ENCODE results near the gene LTBP3. TPM values are rescaled to one million over a fixed set of nuclear protein-coding genes. Genes with fewer than 3 reads are reported as not detected.

Gene LTBP3
- total and polyA plus RNA-seq, 2 of the 13 experiments (the other 11 are each of a cell fraction or from before 2014, with no cell fraction given): 12.2 to 68.1 TPM

GRCh38 chr11:65569164-65569972 lies 11.2 kb upstream of the LTBP3 start (continued):
- TF ChIP-seq ZNF142 (CRISPR knock-in tag; IDR thresholded peaks at IDR 0.05) (peak; percentile 24; the same call in 1 of the 2 replicates), ZNF34 (CRISPR knock-in tag; IDR thresholded peaks at IDR 0.05; ENCODE audit: borderline replicate concordance) (no peak), ARNT2 (CRISPR knock-in tag; IDR thresholded peaks at IDR 0.05; ENCODE audit: low read depth) (peak; percentile 47), JUNB (CRISPR knock-in tag; IDR thresholded peaks at IDR 0.05; ENCODE audit: borderline replicate concordance) (0 out of 2 replicates have a peak, but pooled peaks have one; percentile 45), TEF (CRISPR knock-in tag; IDR thresholded peaks at IDR 0.05) (peak; percentile 27; the same call in 1 of the 2 replicates), DNMT3B (CRISPR knock-in tag; conservative IDR thresholded peaks at IDR 0.05) (0 out of 2 replicates have a peak, but pooled peaks have one; percentile 10), ZBTB38 (CRISPR knock-in tag; IDR thresholded peaks at IDR 0.05) (no peak), EP300 (IDR thresholded peaks at IDR 0.05; ENCODE audit: low read depth in 2 of 2, low read length in 2 of 2) (no peak), EP300 (CRISPR knock-in tag; IDR thresholded peaks at IDR 0.05; ENCODE audit: borderline replicate concordance) (no peak), ZNF317 (CRISPR knock-in tag; IDR thresholded peaks at IDR 0.05) (0 out of 2 replicates have a peak, but pooled peaks have one; percentile 4), ZNF30 (CRISPR knock-in tag; IDR thresholded peaks at IDR 0.05) (0 out of 2 replicates have a peak, but pooled peaks have one; percentile 54)
- TF ChIP-seq, protein P1, sequence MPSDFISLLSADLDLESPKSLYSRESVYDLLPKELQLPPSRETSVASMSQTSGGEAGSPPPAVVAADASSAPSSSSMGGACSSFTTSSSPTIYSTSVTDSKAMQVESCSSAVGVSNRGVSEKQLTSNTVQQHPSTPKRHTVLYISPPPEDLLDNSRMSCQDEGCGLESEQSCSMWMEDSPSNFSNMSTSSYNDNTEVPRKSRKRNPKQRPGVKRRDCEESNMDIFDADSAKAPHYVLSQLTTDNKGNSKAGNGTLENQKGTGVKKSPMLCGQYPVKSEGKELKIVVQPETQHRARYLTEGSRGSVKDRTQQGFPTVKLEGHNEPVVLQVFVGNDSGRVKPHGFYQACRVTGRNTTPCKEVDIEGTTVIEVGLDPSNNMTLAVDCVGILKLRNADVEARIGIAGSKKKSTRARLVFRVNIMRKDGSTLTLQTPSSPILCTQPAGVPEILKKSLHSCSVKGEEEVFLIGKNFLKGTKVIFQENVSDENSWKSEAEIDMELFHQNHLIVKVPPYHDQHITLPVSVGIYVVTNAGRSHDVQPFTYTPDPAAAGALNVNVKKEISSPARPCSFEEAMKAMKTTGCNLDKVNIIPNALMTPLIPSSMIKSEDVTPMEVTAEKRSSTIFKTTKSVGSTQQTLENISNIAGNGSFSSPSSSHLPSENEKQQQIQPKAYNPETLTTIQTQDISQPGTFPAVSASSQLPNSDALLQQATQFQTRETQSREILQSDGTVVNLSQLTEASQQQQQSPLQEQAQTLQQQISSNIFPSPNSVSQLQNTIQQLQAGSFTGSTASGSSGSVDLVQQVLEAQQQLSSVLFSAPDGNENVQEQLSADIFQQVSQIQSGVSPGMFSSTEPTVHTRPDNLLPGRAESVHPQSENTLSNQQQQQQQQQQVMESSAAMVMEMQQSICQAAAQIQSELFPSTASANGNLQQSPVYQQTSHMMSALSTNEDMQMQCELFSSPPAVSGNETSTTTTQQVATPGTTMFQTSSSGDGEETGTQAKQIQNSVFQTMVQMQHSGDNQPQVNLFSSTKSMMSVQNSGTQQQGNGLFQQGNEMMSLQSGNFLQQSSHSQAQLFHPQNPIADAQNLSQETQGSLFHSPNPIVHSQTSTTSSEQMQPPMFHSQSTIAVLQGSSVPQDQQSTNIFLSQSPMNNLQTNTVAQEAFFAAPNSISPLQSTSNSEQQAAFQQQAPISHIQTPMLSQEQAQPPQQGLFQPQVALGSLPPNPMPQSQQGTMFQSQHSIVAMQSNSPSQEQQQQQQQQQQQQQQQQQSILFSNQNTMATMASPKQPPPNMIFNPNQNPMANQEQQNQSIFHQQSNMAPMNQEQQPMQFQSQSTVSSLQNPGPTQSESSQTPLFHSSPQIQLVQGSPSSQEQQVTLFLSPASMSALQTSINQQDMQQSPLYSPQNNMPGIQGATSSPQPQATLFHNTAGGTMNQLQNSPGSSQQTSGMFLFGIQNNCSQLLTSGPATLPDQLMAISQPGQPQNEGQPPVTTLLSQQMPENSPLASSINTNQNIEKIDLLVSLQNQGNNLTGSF (CRISPR knock-in tag; IDR thresholded peaks at IDR 0.05): 0 out of 2 replicates have a peak, but pooled peaks have one; percentile 29
- TF ChIP-seq, protein P2, sequence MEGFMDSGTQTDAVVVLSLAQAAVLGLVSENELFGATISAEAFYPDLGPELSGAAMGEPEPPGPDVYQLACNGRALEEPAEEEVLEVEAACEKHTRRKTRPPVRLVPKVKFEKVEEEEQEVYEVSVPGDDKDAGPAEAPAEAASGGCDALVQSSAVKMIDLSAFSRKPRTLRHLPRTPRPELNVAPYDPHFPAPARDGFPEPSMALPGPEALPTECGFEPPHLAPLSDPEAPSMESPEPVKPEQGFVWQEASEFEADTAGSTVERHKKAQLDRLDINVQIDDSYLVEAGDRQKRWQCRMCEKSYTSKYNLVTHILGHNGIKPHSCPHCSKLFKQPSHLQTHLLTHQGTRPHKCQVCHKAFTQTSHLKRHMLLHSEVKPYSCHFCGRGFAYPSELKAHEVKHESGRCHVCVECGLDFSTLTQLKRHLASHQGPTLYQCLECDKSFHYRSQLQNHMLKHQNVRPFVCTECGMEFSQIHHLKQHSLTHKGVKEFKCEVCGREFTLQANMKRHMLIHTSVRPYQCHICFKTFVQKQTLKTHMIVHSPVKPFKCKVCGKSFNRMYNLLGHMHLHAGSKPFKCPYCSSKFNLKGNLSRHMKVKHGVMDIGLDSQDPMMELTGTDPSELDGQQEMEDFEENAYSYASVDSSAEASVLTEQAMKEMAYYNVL (CRISPR knock-in tag; IDR thresholded peaks at IDR 0.05; ENCODE audit: borderline replicate concordance): peak; percentile 5; the same call in 1 of the 2 replicates
